GM21529 (cell line): ENCODE measurements around the gene CLCN7.
"Not testable (repeated sequence)": the region's sequence is repeated elsewhere in the genome, so short reads cannot be mapped to it uniquely, and the experiment has no call there.

ENCODE experiments used
- ATAC-seq: cut with Tn5 transposase; IDR thresholded peaks from one replicate; pipeline ENCODE4 v1.9.1; 2021; ENCODE audit not compliant: unreplicated experiment

CLCN7 gene

GRCh38 chr16:1445518-1446203 is 29.2 kb downstream of the CLCN7 start:
- ATAC-seq: no peak

- no peak for ATAC-seq
Measured at GRCh38 chr16:1444730-1445517, 29.9 kb downstream of the CLCN7 start.

- ATAC-seq: no peak
Measured at GRCh38 chr16:1443980-1444729, 30.7 kb downstream of the CLCN7 start, which contains the start of gene CCDC154. Gene CCDC154 (minus strand): TSS chr16:1444556. CDS start chr16:1444322, 234 bp downstream.

GRCh38 chr16:1443403-1443973 is 31.3 kb downstream of the CLCN7 start:
- ATAC-seq: no peak

GRCh38 chr16:1442697-1443096 is 32.1 kb downstream of the CLCN7 start:
- no peak for ATAC-seq

- ATAC-seq: no peak
Measured at GRCh38 chr16:1441391-1441829, 33.4 kb downstream of the CLCN7 start.

- ATAC-seq: not testable (repeated sequence)
Measured at GRCh38 chr16:1439699-1440074, 35.1 kb downstream of the CLCN7 start.

GRCh38 chr16:1439058-1439698 is 35.6 kb downstream of the CLCN7 start:
- no peak for ATAC-seq

- ATAC-seq: no peak
Measured at GRCh38 chr16:1438229-1439057, 36.4 kb downstream of the CLCN7 start.

- ATAC-seq: no peak
Measured at GRCh38 chr16:1437606-1438005, 37.2 kb downstream of the CLCN7 start.

- ATAC-seq: no peak
Measured at GRCh38 chr16:1436731-1437355, 38.0 kb downstream of the CLCN7 start.

GRCh38 chr16:1435921-1436697 is 38.7 kb downstream of the CLCN7 start:
- no peak for ATAC-seq

GRCh38 chr16:1434644-1435592 is 39.9 kb downstream of the CLCN7 start:
- ATAC-seq: no peak

- no peak for ATAC-seq
Measured at GRCh38 chr16:1433756-1434155, 41.1 kb downstream of the CLCN7 start.

- ATAC-seq: no peak
Measured at GRCh38 chr16:1433263-1433560, 41.6 kb downstream of the CLCN7 start.

GRCh38 chr16:1432388-1433262 is 42.2 kb downstream of the CLCN7 start:
- ATAC-seq: no peak
